ENCODE data around the gene FCRL1. TPM values are rescaled to one million over a fixed set of nuclear protein-coding genes. Genes with fewer than 3 reads are reported as not detected.

Gene FCRL1
- total RNA-seq, 2 experiments from 2014 or later, result not detected

- H3K4me1 Mint-ChIP-seq (ENCODE audit: low read depth), result no peaks in the 10 kb centered on the region
- H3K4me3 Mint-ChIP-seq, result no peak overlapping the region
- DNase-seq, result no peak
- CTCF ChIA-PET, result interaction anchor here (0.6 kb wide), 1 partner anchor 264 kb away, joined by 3 read pairs; no protein-coding TSS in a partner anchor
- intact Hi-C loops (cut with micrococcal nuclease), result no loop called here
- H3K9me3 Mint-ChIP-seq, result no peaks in the 10 kb centered on the region
- no peaks in the 10 kb centered on the region for H3K36me3 Mint-ChIP-seq (ENCODE audit: low read depth)
- peaks cover 4% of the 10 kb centered on the region for H3K27me3 Mint-ChIP-seq (ENCODE audit: low read depth)
- H3K27ac Mint-ChIP-seq, result no peak overlapping the region
Observed at GRCh38 chr1:157751283-157751682, 68.6 kb downstream of the FCRL1 start.

- Mint-ChIP-seq H3K4me1 (ENCODE audit: low read depth) (no peaks in the 10 kb centered on the region), H3K36me3 (ENCODE audit: low read depth) (no peaks in the 10 kb centered on the region), H3K27ac (no peak overlapping the region), H3K27me3 (ENCODE audit: low read depth) (peaks cover 4% of the 10 kb centered on the region), H3K4me3 (no peak overlapping the region), H3K9me3 (no peaks in the 10 kb centered on the region)
- DNase-seq, result no peak
- intact Hi-C loops (cut with micrococcal nuclease), result no loop called here
- CTCF ChIA-PET, result interaction anchor here (0.5 kb wide), 1 partner anchor 809 kb away, joined by 3 read pairs; no protein-coding TSS in a partner anchor
Observed at GRCh38 chr1:157748262-157748817, 71.6 kb downstream of the FCRL1 start.

Other genes starting within 250 kb of the FCRL1 start
- not detected for gene FCRL4, start 222.0 kb downstream of the FCRL1 start, total RNA-seq
- gene FCRL3, start 119.4 kb downstream of the FCRL1 start, total RNA-seq, result under 1 TPM; 0.10 to 0.26 TPM
- gene FCRL2, start 43.0 kb downstream of the FCRL1 start, total RNA-seq, result not detected
- not detected for gene CD5L, start 21.7 kb upstream of the FCRL1 start, total RNA-seq
- gene KIRREL1, start 173.5 kb upstream of the FCRL1 start, total RNA-seq, result under 1 TPM in 1 of 2 experiments, not detected in 1; 0.05 TPM

Measured in activated naive CD4-positive, alpha-beta T cell treated with anti-CD3 and anti-CD28 coated beads for 36 hours (primary cell).